ENCODE data around the gene COX14. TPM values are rescaled to one million over a fixed set of nuclear protein-coding genes. Genes with fewer than 3 reads are reported as not detected.

Gene COX14
- total and polyA plus RNA-seq, 10 of the 15 experiments (the other 5 are each of a cell fraction or from before 2014, with no cell fraction given): 44.6 to 361 (median 120) TPM

GRCh38 chr12:50103767-50104321 lies 8.2 kb upstream of the COX14 start, which contains the start of gene GPD1:
GPD1 (plus strand) TSS chr12:50104008; CDS start chr12:50104051, 43 bp downstream.
- Histone ChIP-seq H3K4me3 (no peak within 1 kb of the TSS), H3K9ac (ENCODE audit: control insufficient read depth, insufficient read depth, low read length) (no peak within 1 kb of the TSS), H3K79me2 (ENCODE audit: control insufficient read depth, insufficient read depth, low read length) (no peaks in the 10 kb centered on the region), H3K4me1 (ENCODE audit: control insufficient read depth, insufficient read depth, low read length) (no peaks in the 10 kb centered on the region), H3K9me3 (replicated peaks; ENCODE audit: control insufficient read depth, insufficient read depth, low read length) (no peaks in the 10 kb centered on the region), H3K27me3 (replicated peaks in 1 of 2; ENCODE audit: control insufficient read depth in 2 of 2, insufficient read depth in 2 of 2, low read length in 1 of 2) (no peaks in the 10 kb centered on the region), H4K20me1 (ENCODE audit: control insufficient read depth, insufficient read depth) (no peaks in the 10 kb centered on the region), H3K4me2 (ENCODE audit: control insufficient read depth, insufficient read depth) (no peak within 1 kb of the TSS), H3K27ac (ENCODE audit: control insufficient read depth, insufficient read depth) (no peak within 1 kb of the TSS), H3K36me3 (ENCODE audit: control insufficient read depth in 2 of 2, insufficient read depth in 2 of 2, low read length in 1 of 2) (peaks cover 7 to 12% of the 10 kb centered on the region in 2 experiments), H2AFZ (ENCODE audit: control insufficient read depth, low read depth, low read length) (no peak within 1 kb of the TSS; the same call in 1 of the 2 replicates)
- intact Hi-C loops (cut with micrococcal nuclease; ENCODE audit: unreplicated experiment) (no loop called here), in situ Hi-C loops (cut with MboI) (no loop called here)
- POLR2A ChIA-PET: interaction anchor here (0.5 to 0.9 kb wide), 2 partner anchors 19 to 1214 kb away, joined by 4 read pairs; partner anchors contain the start of gene SMARCD1
- no TSS peak for BruUV-seq (replicated peaks)
- ATAC-seq (peak; percentile 33), FAIRE-seq (no peak), DNase-seq (ENCODE audit: low read depth, low spot score) (no peak)
- SMC1A ChIA-PET (ENCODE audit: uncharacterized antibody, unreplicated experiment): interaction anchor here (0.9 to 1.5 kb wide), 2 partner anchors 8 to 72 kb away, joined by 4 to 7 read pairs; partner anchors contain the start of gene COX14
- whole genome bisulfite sequencing (ENCODE audit: insufficient coverage, insufficient replicate concordance, low lambda C conversion rate, missing lambda C conversion rate): 50% methylated on average over 13 of the region's 13 CpGs
- CTCF ChIA-PET: interaction anchor here (0.8 to 4.5 kb wide), 5 partner anchors 8 to 233 kb away, joined by 3 to 40 read pairs (median 4); partner anchors contain the start of gene COX14
- TF ChIP-seq HSF1 (IDR thresholded peaks at IDR 0.05; ENCODE audit: low read depth, low read length): no peak
- RAD21 ChIA-PET (ENCODE audit: unreplicated experiment): interaction anchor here (0.6 to 2.1 kb wide), 2 partner anchors 8 to 14 kb away, joined by 3 to 7 read pairs; partner anchors contain the start of gene COX14
